ENCODE measurements around the gene NBDY.
"Not testable (repeated sequence)": the region's sequence is repeated elsewhere in the genome, so short reads cannot be mapped to it uniquely, and the experiment has no call there.

NBDY gene

DNA sequence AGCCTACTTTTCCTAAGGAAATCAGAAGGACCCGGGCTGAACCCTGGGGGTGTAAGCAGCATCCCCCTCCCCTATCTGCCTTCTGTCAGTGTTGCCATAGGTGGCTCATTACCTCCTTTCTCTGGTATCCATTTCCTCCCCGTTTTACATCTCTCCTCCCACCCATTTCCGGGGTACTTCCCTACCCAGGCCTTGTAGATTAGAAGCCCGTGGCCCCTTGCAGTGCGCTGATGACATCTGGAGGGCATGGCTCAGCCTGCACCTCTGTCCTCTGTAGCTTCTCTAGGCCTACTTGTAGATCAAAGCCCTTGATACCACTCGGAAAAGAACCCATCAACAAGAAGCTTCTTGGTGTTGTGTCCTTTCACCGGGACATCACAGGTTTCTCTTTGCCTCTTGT is 71.8 kb downstream of the NBDY start:
- peak; percentile 25 for DNase-seq (ENCODE audit: low spot score)

- no peak for DNase-seq (ENCODE audit: low spot score)
Measured at GRCh38 chrX:56802428-56802827, 73.4 kb downstream of the NBDY start.

GRCh38 chrX:56802921-56803849 is 74.1 kb downstream of the NBDY start:
- peak; percentile 72 for DNase-seq (ENCODE audit: low spot score)

DNA sequence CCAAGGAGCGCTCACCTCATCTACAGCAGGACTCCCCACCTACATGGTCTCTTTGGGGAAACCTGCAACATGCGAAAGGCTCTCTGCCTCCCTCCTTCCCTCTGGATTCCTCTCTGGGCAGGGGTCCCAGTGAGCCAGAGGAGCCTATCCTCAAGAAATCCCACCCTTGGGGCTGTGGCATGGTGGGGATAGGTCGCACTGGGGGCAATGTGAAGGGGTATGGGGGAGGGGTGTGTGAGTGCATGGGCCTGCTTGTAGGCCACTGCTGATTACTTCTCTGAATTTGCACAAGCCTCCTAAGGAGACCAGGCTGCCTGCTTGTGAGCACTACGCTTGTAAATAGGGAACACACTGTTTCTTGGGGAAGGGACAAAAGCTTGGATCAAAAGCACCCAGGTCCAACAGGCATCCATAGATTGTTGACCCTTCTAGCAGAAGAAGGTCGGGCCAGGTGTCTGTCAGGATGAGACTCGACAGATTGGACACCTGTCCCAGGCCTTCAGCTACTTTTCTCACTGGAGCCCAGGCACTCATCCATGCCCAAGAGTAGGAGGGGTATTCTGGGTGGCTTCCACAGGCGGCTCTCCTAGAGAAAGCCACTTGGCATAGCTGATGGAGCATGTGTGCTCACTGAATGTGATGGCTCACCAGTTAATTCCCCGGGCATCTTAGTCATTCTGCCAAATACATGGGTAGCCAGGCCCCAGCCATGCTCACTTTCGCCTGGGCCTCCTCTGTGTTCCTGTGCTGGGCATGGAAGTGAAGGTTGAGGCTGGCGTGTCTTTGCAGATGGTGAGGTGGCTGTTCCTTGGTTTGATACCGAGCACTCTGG is 75.0 kb downstream of the NBDY start:
- peak; percentile 23 for DNase-seq (ENCODE audit: low spot score)

GRCh38 chrX:56804867-56805266 is 75.8 kb downstream of the NBDY start:
- no peak for DNase-seq (ENCODE audit: low spot score)

- DNase-seq (ENCODE audit: low spot score) = no peak
Measured at GRCh38 chrX:56805399-56805798, 76.4 kb downstream of the NBDY start.

DNA sequence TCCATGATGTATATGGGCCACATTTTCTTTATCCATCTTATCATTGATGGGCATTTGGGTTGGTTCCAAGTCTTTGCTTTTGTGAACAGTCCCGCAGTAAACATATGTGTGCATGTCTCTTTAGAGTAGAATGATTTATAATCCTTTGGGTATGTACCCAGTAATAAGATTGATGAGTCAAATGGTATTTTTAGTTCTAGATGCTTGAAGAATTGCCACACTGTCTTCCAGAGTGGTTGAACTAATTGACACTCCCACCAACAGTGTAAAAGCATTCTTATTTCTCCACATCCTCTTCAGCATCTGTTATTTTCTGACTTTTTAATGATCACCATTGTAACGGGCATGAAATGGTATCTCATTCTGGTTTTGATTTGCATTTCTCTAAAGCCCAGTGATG is 77.1 kb downstream of the NBDY start:
- DNase-seq (ENCODE audit: low spot score) = not testable (repeated sequence)

DNA sequence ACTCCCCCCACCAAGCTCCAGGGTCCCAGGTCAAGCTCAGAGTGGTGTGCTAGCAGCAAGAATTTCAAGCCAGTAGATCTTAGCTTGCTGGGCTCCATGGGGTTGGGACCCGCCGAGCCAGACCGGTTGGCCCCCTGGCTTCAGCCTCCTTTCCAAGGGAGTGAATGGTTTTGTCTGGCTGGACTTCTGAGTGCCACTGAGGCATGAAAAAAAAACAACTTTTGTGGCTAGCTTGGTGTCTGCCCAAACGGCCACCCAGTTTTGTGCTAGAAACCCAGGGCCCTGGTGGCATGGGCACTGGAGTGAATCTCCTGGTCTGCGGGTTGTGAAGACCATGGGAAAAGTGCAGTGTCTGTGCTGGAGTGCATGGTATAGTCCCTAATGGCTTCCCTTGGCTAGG is 82.6 kb downstream of the NBDY start:
- no peak for DNase-seq (ENCODE audit: low spot score)

DNA sequence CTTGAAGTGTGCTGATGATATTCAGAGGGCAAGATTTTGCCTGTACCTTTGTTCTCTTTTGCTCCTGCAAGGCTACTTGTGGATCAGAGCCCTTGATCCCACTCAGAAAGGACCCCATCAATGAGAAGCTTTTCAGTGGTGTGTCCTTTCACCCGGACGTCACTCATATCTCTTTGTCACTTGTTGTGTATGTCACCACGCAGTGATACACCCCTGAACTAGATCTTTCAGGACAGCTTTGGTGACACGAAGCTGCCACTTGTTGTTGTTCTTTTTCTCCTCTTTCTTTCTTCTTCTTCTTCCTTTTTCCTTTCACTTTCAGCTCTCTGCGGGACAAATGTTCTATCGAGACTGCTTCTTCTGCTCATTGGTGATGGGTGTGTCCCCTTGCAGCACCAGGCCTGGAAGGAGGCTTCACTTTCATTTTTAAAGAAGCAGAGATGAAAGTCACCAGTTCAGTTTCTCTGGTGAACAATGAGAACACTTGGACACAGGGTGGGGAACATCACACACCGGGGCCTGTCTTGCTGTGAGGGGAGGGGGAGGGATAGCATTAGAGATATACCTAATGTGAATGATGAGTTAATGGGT is 83.6 kb downstream of the NBDY start:
- DNase-seq (ENCODE audit: low spot score) = no peak

DNA sequence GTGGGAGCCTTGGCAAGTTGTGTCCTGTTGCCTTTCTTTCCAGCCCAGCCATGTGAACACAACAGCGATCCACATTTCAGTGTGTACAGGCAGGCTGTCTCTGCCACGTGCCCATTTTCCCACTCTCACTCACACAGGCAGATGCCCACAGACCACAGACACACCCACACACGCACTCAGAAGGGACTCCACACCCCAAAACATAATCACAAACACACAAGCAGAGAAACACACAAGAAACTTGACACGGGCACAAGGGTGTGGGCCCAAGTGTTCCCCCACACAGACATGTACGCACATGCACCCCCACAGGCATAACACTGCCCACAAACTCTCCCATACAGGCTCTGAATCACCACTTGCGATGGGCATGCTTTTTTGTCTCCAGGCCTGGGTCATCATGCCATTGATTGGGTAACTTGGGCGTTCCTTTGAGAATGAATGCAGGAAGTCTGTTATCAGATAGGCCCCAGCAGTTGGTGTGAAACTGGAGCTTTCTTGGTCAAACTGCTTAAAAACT is 84.3 kb downstream of the NBDY start:
- DNase-seq (ENCODE audit: low spot score) = peak; percentile 18

- no peak for DNase-seq (ENCODE audit: low spot score)
Measured at GRCh38 chrX:56817179-56817578, 88.1 kb downstream of the NBDY start.

DNA sequence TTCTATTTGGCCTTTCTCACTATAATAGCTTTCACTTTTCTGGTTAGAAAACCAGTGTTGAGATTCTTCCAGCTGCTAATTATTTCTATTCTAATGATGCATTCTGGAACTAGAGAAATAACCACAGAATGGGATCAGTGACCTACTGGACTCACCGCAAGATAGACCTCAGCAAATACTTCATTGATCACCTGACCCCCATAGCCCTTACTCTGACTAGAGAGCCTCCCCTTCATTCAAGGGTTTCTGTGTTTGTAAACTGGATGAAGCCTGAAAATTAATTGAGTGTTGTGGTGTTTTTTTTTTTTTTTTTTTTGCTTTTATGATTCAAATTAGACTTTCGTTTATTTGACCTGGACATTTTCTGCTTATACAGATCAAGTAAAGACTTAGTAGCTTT is 97.0 kb downstream of the NBDY start:
- DNase-seq (ENCODE audit: low spot score) = no peak

- no peak for DNase-seq (ENCODE audit: low spot score)
Measured at GRCh38 chrX:56833626-56834025, 104.6 kb downstream of the NBDY start.

DNA sequence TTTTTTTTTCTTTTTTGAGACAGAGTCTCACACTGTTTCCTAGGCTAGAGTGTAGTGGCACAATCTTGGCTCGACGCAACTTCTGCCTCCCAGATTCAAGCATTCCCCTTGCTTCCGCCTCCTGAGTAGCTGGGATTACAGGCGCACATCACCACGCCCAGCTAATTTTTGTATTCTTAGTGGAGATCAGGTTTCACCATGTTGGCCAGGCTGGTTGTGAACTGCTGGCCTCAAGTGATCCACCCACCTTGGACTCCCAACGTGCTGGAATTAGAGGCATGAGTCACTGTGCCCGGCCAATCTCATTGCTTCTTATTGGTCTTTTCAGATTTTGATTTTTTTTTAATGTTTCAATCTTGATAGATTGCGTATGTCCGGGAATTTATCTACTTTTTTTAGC is 124.4 kb downstream of the NBDY start:
- no peak for DNase-seq (ENCODE audit: low spot score)

DNA sequence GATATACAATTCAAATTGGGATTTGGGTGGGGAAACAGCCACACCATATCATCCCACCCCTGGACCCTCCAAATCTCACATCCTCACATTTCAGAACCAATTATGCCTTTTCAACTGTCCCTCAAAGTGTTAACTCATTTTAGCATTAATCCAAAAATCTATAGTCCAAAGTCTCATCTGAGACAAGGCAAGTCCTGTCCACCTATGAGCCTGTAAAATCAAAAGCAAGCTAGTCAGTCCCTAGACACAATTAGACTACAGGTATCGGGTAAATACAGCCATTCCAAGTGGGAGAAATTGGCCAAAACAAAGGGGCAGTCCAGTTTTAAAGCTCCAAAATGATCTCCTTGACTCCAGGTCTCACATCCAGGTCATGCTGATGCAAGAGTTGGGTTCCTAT is 128.0 kb downstream of the NBDY start:
- DNase-seq (ENCODE audit: low spot score) = no peak

GRCh38 chrX:56860888-56861287 is 131.8 kb downstream of the NBDY start:
- no peak for DNase-seq (ENCODE audit: low spot score)
